Gastrocnemius medialis (tissue), 4 donors: ENCODE measurements around the gene CEACAM21. TPM values are rescaled to one million over a fixed set of nuclear protein-coding genes. Genes with fewer than 3 reads are reported as not detected.

ENCODE experiments used
- ATAC-seq, 2 donors: fragments of 150-250 bp; one replicate each; pipeline ENCODE4 v1.9.1; 2016
- DNase-seq, 2 donors: peaks; one replicate each; pipeline ENCODE4 v3.0.0-alpha.2; 2019
- H3K27ac ChIP-seq, 4 donors: fragments of 200-600 bp; sonication (generic); 1 replicate in 1 of 4; 2 replicates in 3 of 4; pipeline ENCODE4 v1.5.1; 2016 to 2018; ENCODE audit warnings: mild to moderate bottlenecking in 2 of 4, moderate library complexity in 1 of 4
- H3K27me3 ChIP-seq, 3 donors: fragments of 200-600 bp; sonication (generic) in 2 of 3; 1 replicate in 1 of 3; 2 replicates in 2 of 3; pipeline versions ENCODE4 v1.5.1 to v1.6.0; 2016 to 2019; ENCODE audit warnings: mild to moderate bottlenecking in 1 of 3, moderate library complexity in 1 of 3
- H3K36me3 ChIP-seq, 2 donors: fragments of 200-600 bp; sonication (generic) in 1 of 2; one replicate each; pipeline ENCODE4 v1.5.1; 2017 to 2018
- H3K4me1 ChIP-seq, 2 donors: fragments of 200-600 bp; sonication (generic) in 1 of 2; one replicate each; pipeline ENCODE4 v1.5.1; 2016 to 2017; ENCODE audit warnings: mild to moderate bottlenecking in 2 of 2
- H3K4me3 ChIP-seq, 4 donors: fragments of 200-600 bp; sonication (generic) in 3 of 4; 1 replicate in 1 of 4; 2 replicates in 3 of 4; pipeline ENCODE4 v1.5.1; 2016 to 2019; ENCODE audit warnings: mild to moderate bottlenecking in 2 of 4
- H3K9me3 ChIP-seq, 3 donors: fragments of 200-600 bp; sonication (generic) in 2 of 3; 1 replicate in 1 of 3; 2 replicates in 2 of 3; pipeline ENCODE4 v1.5.1; 2016 to 2019
- POLR2A ChIP-seq, 2 donors: fragments of 450-650 bp; IDR thresholded peaks; one replicate each; pipeline ENCODE4 v1.6.1; 2017; ENCODE audit warnings: antibody characterized with exemption in 2 of 2, mild to moderate bottlenecking in 2 of 2, moderate library complexity in 2 of 2
- in situ Hi-C, 4 donors: fragments of 200-750 bp; cut with MboI; loops; one replicate each; pipeline versions ENCODE4 v1.15.0 to v1.8.0; 2017; ENCODE audit warnings: low sequenced_read_pairs in 4 of 4
- intact Hi-C: fragments of 100-400 bp; cut with DNase I; formaldehyde crosslinking; loops from one replicate; pipeline ENCODE4 v1.15.1; 2023; ENCODE audit warnings: low total_unique reads
- total RNA-seq, 4 donors: library from RNA; depleted of rRNA; stranded (reverse); fragments of >200 nt; gene quantifications; one replicate each; pipeline versions ENCODE4 v1.1.0 to v1.2.3, GENCODE V29; 2016
- TF ChIP-seq, protein P1 (sequence below), 5 experiments: fragments of 450-650 bp in 3 of 5; fragments of 200-600 bp in 2 of 5; sonication (generic) in 2 of 5; IDR thresholded peaks in 4 of 5; conservative IDR thresholded peaks in 1 of 5; 1 replicate in 4 of 5; 2 replicates in 1 of 5; pipeline ENCODE4 v1.5.1; 2016 to 2019; ENCODE audit warnings: antibody characterized with exemption in 5 of 5, mild to moderate bottlenecking in 3 of 5, moderate library complexity in 3 of 5

The CEACAM21 gene
- total RNA-seq, 4 donors from 2014 or later = 0.49 TPM; not detected in 3

DNA sequence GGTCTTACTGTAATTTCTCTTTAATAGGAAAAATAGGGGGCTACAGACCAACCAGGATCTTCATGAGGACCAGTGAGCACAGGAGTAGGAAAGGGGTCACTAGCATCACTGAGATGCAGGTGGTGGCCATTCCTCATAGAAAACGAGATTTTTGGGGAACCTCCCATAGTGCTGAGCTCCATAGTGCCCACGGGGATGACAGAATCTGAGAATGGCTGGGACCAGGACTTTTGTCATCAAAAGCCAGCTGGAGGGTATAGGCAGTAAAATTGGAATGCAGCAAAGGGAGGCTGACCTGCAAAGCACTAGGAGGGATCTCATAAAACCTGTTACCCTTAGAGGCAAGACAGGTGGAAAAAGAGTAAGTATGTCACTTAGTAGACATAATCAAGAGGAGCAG, 28.4 kb upstream of the CEACAM21 start:
- H3K27me3 ChIP-seq = no peaks in the 10 kb centered on the region
- no peaks in the 10 kb centered on the region for H3K36me3 ChIP-seq
- no peak overlapping the region for H3K27ac ChIP-seq
- no peak overlapping the region for H3K4me3 ChIP-seq
- no peak for ATAC-seq
- H3K4me1 ChIP-seq = no peaks in the 10 kb centered on the region
- TF ChIP-seq, protein P1, sequence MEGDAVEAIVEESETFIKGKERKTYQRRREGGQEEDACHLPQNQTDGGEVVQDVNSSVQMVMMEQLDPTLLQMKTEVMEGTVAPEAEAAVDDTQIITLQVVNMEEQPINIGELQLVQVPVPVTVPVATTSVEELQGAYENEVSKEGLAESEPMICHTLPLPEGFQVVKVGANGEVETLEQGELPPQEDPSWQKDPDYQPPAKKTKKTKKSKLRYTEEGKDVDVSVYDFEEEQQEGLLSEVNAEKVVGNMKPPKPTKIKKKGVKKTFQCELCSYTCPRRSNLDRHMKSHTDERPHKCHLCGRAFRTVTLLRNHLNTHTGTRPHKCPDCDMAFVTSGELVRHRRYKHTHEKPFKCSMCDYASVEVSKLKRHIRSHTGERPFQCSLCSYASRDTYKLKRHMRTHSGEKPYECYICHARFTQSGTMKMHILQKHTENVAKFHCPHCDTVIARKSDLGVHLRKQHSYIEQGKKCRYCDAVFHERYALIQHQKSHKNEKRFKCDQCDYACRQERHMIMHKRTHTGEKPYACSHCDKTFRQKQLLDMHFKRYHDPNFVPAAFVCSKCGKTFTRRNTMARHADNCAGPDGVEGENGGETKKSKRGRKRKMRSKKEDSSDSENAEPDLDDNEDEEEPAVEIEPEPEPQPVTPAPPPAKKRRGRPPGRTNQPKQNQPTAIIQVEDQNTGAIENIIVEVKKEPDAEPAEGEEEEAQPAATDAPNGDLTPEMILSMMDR (IDR thresholded peaks at IDR 0.05 in 4 of 5, conservative IDR thresholded peaks at IDR 0.05 in 1 of 5) = no peak
- no peak for TF ChIP-seq POLR2A (IDR thresholded peaks at IDR 0.05)
- no peaks in the 10 kb centered on the region for H3K9me3 ChIP-seq
- no peak for DNase-seq
- intact Hi-C loops (no loop called here), in situ Hi-C loops (no loop called here)

DNA sequence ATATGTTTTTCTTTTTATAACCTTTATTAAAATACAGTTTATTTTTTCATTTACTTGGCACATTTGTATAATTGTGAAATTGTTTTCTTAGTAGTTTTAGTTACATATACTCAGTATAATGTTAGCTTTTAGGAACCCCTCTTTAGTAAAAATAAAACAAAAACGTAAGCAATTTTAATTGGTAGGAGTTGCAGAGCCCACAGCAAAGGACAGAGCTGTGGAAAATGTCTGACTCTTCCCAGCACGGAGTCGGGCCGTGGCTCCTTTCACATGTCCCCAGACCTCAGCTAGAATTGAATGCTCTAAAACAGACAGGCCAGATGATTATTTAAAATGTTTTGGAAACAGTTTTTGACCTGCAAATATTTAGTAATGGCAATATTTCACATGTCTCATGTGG, 27.9 kb upstream of the CEACAM21 start:
- in situ Hi-C loops (no loop called here), intact Hi-C loops (no loop called here)
- TF ChIP-seq, protein P1 (IDR thresholded peaks at IDR 0.05 in 4 of 5, conservative IDR thresholded peaks at IDR 0.05 in 1 of 5) = no peak
- no peak for TF ChIP-seq POLR2A (IDR thresholded peaks at IDR 0.05)
- Histone ChIP-seq H3K36me3 (no peaks in the 10 kb centered on the region), H3K27ac (peak overlapping the region in 1 of 4 donors; percentile 68), H3K4me1 (no peaks in the 10 kb centered on the region), H3K4me3 (no peak overlapping the region), H3K9me3 (no peaks in the 10 kb centered on the region), H3K27me3 (no peaks in the 10 kb centered on the region)
- DNase-seq = no peak
- ATAC-seq = no peak

GRCh38 chr19:41548954-41549688, 26.8 kb upstream of the CEACAM21 start:
- H3K4me1 ChIP-seq = no peaks in the 10 kb centered on the region
- DNase-seq (no peak), ATAC-seq (peak in 1 of 2 donors; percentile 41)
- peak overlapping the region in 1 of 4 donors; percentile 22 for H3K4me3 ChIP-seq
- H3K27ac ChIP-seq = peak overlapping the region in 3 of 4 donors; percentile 27 to 68 (median 56)
- no peaks in the 10 kb centered on the region for H3K36me3 ChIP-seq
- in situ Hi-C loops = no loop called here
- intact Hi-C loops = no loop called here
- H3K27me3 ChIP-seq = no peaks in the 10 kb centered on the region
- H3K9me3 ChIP-seq = no peaks in the 10 kb centered on the region
- TF ChIP-seq, protein P1 (IDR thresholded peaks at IDR 0.05 in 4 of 5, conservative IDR thresholded peaks at IDR 0.05 in 1 of 5) = no peak
- no peak for TF ChIP-seq POLR2A (IDR thresholded peaks at IDR 0.05)

- Histone ChIP-seq H3K27ac (peak overlapping the region in 3 of 4 donors; percentile 27 to 68 (median 56)), H3K27me3 (no peaks in the 10 kb centered on the region), H3K36me3 (no peaks in the 10 kb centered on the region), H3K4me3 (peak overlapping the region in 1 of 4 donors; percentile 22), H3K9me3 (no peaks in the 10 kb centered on the region), H3K4me1 (no peaks in the 10 kb centered on the region)
- no peak for DNase-seq
- no peak for TF ChIP-seq POLR2A (IDR thresholded peaks at IDR 0.05)
- TF ChIP-seq, protein P1 (IDR thresholded peaks at IDR 0.05 in 4 of 5, conservative IDR thresholded peaks at IDR 0.05 in 1 of 5) = no peak
- in situ Hi-C loops (no loop called here), intact Hi-C loops (no loop called here)
- ATAC-seq = no peak
Observed at GRCh38 chr19:41549884-41550283, 26.1 kb upstream of the CEACAM21 start.
